ENCODE measurements around the gene NTM. TPM values are rescaled to one million over a fixed set of nuclear protein-coding genes. Genes with fewer than 3 reads are reported as not detected.

Gene NTM
- polyA plus RNA-seq, 4 donors, result 42.8 to 51.8 (median 45.7) TPM

DNA sequence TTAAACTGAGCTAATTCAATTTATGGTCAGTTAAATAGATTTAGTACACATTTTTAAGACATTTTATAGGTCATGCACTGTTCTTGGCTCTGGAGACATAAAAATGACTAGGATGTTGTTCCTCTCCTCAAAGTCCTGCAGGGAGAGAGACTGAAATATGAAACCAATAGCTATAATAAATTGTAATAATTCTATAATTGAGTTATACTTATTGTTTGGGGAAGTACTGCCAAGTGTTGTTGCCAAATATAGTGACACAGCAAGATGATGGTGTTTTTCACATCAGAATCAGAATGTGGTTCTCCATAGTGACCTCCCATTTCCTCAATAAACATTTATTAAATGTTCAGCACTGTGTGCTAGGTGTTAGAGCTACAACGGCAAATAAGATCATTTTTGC is 470.6 kb downstream of the NTM start:
- DNase-seq (ENCODE audit: low read depth in 4 of 4, low spot score in 2 of 4), result no peak

DNA sequence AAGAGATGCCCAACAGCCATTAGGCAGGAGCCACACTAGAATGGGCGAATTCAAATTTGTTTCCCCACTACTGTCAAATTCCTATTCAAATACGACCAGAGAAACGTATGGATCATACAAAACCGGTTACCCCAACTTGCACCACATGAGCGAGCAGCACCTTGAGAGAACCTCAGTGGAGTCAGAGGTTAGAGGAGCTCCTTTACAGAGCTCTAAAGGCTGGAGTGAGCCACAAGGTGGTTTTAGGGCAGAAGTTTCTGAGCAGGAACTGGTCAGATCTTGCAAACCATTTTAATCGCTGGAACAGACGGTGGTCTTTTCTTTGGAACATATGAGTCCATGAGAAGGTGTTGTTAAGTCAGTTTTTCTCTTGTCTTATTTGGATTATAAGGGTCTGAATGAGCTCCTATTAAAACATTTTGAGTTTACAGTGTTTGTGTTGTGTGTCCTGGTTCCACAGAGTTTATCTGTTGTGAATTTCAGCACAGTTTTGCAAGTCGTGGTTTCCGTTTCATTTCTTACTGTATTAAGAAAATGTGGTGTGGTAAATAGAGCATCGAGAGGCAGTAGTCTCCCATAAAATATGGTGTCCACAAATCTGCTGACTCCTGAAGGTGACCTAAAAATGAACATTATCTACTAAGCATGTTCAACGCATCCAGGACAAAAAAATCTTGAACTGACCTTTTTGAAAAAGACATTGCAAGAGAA is 471.7 kb downstream of the NTM start:
- DNase-seq (ENCODE audit: low read depth in 4 of 4, low spot score in 2 of 4), result no peak

DNA sequence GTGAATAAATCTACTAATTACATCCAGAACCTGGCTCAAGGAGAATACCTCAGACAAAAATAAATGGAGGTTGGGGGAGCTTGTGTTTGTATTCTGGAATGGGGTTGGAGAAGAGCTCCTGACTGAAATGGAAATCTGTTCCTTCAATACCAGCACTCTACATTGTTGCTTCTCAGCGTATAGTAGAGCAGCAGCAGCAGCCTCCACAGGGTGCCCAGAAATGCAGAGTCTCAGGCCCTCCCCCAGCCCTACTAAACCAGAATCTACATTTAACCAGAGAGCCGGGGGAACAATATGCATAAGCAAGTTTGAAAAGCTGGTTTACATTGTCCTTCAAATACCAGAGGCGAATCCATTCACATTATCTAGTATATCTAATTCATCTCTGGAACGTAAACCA is 474.8 kb downstream of the NTM start:
- DNase-seq (ENCODE audit: low read depth in 4 of 4, low spot score in 2 of 4), result no peak

DNA sequence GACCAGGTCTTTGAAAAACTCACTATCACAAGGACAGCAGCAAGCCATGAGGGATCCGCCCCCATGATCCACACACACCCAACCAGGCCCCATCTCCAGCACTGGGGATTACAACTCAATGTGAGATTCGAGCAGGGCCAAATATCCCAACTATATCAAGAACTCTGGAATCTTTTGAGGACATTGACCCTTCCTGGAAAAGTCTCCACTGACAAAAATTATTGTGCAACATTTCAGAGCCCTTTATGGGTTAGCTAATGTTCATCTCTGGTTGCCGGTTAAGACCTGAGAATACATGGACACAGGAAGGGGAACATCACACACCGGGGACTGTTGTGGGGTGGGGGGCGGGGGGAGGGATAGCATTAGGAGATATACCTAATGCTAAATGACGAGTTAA is 479.1 kb downstream of the NTM start:
- DNase-seq (ENCODE audit: low read depth in 4 of 4, low spot score in 2 of 4), result no peak

DNA sequence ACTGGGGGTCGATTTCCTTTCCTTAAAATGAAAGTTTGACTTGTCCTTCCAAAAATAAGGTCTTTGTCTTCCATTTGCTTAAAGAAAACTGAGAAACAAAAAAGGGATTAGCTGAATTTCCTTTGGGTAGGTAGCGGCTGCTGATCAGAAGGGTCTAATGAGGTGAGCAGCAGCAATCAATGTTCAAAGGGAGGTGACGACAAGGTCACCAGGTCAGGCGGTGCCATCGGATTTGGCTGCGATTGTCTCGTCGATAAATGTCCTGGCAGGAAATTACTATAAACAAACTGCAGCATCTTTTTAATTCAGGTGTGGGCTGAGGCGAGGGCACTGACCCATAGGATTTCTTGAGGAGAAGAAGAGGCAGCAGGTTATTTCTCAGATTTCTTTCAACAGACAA is 480.1 kb downstream of the NTM start:
- no peak for DNase-seq (ENCODE audit: low read depth in 4 of 4, low spot score in 2 of 4)

DNA sequence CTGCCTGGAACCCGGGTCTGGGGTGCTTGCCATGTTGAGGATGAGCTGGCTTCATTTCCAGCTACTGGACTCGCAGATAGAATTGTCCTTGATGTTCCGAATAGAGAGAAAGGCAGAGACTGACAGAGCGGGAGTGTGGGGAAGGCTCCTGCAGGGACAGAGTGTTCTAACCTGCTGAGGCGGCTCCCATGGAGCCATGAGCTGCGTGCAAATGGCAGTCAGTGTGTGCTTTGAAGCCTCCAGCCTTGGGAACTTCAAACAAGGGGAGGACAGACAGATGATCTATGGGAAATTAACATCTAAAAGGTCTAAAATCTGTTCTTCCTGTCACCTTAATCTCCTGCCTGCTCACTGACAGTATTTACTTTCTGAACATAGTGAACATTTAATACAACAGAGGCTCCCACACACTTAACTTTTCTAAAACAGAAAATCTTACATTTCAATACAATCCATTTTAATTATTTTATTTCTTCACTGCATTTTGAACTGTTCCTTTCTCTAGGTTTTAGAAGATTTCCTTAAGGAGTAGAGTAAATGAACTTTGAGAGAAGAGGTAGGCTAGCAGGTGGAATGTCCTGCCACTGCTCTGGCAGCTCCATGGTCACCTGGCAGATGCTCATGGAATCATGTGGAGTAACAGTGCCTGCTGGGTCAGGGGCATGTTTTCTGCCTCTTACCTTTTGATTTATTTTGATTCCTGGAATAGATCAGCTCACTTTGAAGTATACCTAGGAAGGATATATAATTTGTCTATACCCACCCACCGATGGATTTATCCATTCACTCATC is 481.7 kb downstream of the NTM start:
- no peak for DNase-seq (ENCODE audit: low read depth in 4 of 4, low spot score in 2 of 4)

DNA sequence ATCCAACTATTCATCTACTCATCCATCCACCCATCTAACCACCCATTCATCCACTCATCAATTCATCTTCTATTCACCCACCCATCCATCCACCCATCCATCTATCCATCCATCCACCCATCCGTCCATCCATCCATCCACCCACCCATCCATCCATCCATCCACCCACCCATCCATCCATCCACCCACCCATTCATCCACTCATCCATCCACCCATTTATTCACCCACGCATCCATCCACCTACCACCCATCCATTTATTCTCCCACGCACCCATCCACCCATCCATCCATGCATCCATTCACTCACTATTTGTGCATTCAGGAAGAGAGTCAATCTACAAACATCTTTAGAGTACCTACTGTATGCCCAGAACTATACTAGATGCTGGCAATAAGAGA is 482.3 kb downstream of the NTM start:
- DNase-seq (ENCODE audit: low read depth in 4 of 4, low spot score in 2 of 4), result no peak

DNA sequence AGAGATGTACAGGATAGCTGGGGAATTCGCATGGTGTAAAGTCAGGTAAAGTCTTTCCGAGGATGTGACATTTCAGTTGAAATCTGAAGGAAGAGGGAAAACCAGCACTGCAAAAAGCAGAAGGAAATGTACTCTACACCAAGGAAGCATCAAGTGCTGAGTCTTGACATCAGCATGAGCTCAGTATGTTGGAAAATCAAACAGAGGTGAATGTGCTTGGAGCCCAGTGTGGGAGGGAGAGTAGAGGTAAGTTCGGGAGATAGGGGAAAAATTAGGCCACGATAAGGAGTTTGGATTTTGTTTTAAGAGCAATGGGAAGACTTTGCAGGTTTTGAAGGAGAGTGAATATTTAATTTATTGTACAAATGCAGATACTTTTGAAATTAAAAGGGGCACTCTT is 484.0 kb downstream of the NTM start:
- no peak for DNase-seq (ENCODE audit: low read depth in 4 of 4, low spot score in 2 of 4)

DNA sequence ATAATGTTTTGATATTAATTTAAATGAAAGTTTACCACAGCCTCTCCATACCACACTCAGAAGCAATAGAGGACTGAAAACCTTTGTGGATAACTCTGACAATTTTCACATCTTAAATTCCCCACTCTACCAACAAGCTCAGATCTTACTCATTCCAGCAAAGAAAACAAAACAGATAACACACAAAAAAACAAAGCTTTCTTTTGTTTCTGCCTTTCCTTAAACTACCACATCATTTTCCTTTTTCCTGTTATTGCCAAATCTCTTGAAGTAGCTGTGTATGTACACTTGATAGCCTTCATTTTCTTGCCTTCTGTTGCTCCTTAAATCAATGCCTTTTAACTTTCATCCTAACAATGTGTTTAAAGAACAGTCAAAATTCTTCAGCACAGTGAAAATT is 484.9 kb downstream of the NTM start:
- DNase-seq (ENCODE audit: low read depth in 4 of 4, low spot score in 2 of 4), result no peak

DNA sequence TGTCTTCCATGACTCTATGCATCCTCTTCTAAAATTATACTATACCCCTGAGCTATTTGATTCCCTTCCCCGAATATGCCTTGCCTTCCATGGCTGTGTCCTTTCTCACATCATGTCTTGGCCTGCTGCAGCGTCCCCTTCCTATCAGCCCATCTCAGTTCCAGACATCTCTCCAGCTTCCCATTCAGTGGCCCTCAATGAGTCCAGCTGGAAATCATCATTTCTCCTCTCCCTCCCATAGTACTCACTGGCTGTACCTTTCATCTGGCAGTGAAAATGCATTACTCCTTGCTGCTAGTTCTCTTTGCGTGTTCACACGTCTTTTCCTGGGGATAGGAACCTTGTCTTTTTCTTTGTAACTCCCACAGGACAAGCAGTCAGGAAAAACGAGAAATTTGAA is 486.8 kb downstream of the NTM start:
- no peak for DNase-seq (ENCODE audit: low read depth in 4 of 4, low spot score in 2 of 4)

DNA sequence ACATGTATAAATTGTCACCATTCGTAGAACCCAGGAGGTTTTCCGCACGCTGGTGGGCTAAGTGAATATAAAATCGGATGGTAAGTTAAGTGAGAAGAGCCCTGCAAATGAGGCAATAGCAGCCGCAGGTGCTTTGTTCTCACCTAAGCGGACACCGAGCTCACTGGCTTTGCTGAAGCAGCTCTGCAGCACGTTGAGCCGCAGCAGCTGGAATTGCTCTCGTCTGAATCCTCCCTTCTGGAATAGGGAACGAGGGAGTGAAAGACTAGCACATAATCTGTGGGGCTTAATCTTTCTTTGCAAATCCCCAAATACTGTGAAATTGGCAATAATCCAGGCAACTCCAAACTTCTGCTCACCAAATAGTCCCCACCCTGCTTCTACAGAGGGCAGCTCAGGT is 488.1 kb downstream of the NTM start:
- DNase-seq (ENCODE audit: low read depth in 4 of 4, low spot score in 2 of 4), result no peak

DNA sequence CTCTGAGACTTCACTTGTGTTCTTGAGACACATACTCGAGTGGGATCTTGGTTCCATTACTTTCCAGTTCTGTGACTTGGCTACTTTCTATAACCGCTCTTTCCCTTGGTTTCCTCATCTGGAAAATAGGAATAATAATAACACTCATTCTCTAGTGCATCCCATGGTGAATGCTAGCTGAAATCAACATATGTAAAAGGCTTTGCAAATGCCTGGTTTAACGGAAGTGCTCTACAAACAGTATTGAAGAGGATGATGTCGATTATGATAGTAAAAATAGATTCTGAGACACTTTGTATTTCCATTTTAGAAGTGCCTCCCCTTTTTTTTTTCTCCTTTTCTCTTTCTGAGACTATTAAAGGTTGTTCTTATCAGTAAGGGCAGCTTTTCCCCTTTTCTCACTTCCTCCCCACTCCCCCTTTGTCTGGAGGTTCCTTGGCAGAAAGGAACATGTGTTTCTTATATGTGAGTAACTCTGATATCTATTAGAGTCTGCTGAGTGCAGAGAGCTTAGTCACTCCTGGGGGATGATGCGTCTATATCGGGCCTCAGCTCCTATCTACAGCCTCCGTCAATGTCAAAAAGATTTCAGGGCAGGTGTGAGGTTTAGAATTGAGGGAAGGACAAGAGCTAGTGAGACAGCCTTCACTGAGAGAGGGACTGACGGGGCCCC is 489.3 kb downstream of the NTM start:
- no peak for DNase-seq (ENCODE audit: low read depth in 4 of 4, low spot score in 2 of 4)

DNA sequence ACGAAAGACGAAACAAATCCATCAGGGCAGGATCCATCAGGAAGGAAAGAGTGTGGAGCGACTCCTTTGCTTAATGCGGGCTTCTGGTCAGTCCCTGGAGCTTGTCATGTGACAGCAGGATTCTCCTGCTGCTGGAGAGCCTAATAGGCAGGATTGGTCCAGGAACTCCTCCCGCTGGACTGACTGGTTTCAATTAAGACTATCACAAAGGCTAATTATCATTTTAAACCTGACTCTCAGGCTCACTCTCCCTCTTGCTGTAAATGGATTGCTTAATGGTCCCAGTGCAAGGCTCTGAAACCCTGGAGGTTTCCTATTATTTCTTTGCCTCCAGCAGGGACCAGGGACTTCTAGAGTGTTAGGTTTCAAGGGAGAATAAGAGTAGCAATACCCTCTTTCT is 493.8 kb downstream of the NTM start:
- DNase-seq (ENCODE audit: low read depth in 4 of 4, low spot score in 2 of 4), result no peak

DNA sequence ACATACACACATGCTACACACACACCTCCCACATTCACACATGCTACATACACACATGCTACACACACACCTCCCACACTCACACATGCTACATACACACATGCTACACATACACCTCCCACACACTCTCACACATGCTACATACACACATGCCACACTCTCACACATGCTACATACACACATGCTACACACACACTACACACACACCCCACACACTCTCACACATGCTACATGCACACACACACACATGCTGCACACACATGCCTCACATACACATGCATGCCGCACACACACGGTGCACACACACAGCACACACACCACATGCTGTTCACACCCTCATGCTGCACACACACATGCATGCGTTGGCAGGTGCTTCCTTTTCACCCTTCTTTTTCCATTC is 495.4 kb downstream of the NTM start:
- no peak for DNase-seq (ENCODE audit: low read depth in 4 of 4, low spot score in 2 of 4)

DNA sequence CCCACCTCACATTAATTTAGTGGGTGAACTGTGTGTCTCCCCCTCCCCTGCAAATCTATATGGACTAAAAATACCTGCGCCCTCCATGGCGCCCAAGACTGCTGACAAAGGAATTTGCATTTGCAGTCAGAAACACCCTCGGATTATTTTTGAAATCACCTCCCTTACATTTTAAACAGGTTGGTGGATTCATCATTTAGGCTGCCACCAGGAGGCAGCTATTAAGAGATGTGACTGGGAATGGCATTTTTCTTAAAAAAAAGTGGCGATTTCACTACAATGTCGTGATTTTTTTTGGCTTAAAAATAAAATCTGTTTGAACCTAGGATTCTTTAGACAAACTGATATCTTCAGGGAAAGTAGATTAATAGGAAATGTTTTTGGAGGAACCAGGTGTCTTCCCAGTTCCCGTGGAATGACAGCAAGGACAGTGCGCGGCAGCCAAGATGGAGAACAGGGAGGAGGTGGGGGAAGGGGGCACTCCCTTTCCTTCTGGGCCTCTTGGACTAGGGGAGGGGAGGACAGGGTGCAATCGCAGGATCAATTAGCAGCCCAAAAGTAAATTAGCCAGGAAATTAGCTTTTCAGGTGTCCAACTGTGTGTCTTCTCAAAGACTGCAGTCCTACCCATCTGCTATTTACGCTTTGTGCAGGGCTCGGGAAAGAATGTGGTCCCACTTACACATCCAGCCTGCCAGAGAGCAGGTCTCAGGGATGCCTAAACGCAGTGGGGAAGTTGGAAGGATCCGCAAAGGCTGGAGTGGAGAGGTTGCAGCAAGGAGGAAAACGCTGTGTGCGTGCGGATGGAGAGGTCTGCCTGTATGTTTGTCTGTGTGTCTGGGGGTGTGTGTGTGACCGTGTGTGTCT is 496.4 kb downstream of the NTM start:
- no peak for DNase-seq (ENCODE audit: low read depth in 4 of 4, low spot score in 2 of 4)

DNA sequence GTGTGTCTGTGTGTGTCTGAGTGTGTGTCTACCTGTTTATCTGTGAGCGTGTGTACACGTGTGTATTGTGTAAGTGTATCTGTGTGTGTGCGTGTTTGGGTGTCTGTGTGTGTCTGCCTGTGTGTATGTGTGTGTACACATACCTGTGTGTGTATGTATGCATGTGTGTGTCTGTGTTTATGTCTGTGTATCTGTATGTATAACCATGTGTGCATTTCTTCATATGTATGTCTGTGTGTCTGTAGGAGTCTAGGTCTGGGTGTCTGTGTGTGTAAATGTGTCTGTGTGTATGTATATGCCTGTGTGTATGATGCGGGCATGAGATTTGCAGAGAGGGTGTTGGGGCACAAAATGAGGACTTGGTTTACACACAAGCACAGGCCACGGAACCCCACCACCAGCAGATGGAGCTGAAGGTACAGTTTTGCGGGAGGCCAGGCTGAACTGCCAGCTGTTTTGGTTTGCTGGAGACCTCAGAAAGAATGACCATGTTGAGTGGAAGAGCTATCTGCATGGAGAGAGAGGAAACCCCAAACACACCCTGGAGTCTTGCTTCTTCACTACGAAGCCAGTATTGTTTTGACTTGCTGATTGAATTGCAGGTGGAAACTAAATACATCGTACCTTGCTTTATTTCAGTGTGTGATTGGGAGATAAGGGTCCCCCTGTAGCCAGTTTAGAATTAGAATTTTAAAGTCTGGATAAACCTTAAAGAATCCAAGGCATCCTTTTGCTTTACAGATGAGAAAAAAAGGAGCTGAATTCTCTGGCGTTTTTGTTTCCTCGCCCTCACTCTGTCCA is 497.2 kb downstream of the NTM start:
- DNase-seq (ENCODE audit: low read depth in 4 of 4, low spot score in 2 of 4), result peak in 3 of 4 donors; percentile 46 to 76 (median 55)

DNA sequence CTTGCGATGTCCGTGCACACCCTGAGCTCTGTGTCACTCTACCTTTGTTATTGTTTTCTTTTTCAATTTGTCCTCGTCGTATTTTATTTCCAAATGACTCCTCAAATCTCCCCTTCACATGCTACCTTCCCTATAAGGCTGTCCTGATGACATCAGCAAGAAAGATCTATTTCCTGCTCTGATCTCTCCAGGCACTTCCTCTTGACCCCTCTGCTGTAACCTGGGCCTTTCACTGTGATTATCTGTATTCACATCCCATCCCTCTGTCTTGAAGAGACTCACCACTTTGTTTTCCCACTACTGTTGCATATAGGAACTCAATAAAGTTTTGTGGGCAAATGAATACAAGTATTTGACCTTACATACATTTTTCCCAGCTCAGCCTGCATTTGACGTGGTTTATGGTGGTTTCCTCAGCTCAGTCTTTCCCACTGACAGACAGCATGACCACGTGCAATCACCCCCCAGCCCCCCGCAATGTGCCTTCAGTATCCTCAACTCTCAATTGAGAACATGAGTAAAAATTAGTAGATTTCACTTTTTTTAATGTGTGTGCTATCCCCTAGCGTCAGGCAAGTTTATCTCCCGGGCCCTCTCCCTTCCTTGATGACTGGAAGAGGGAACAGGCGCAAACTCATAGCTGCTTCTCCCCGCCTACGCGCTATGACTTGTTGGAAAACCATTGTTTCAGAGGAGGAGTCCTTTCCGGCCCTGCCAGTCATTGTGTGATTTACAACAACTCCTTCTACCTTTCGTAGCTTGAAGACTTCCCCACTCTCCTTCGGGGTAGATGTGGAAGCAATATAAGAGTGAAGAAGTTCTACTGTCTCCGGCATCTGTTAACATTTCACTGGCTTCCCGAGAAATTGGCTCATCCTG is 498.5 kb downstream of the NTM start:
- DNase-seq (ENCODE audit: low read depth in 4 of 4, low spot score in 2 of 4), result no peak

DNA sequence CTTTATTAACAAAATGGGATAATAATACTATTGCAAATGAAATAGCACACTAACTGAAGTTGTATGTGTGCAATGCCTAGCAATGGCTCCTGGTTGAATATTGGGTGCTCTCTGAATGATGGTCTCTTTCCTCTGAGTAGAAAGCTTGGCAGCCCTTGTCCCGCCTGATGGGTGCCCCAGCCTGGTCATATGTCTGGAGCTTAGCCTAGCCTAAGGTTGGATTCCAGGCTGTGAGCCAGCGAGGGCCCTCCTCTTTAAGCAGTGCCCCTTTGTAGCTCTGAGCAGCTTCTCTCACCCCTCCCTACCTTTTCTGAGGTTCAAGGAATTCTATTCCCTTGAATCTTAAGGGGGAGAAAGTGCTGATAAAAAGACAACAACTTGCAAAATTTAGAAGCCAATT is 499.9 kb downstream of the NTM start:
- DNase-seq (ENCODE audit: low read depth in 4 of 4, low spot score in 2 of 4), result no peak

DNA sequence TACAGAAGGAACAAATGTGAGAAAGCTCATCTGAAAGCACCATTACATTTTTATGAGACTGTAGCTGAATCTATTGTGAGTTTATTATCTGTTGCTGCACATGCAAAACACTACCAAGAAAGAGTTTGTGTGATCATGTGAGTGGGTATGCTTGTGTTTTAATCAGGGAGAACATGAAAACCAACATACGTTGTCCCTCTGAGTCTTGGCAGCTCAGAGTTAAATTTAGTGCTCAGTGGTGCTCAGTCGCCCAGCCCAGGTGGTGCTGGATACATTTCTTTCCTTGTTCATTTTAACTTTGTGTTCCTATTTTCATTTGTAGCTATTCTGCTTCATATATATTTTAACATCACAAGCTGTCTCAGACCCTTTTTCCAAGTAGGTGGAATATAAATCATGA is 500.6 kb downstream of the NTM start:
- no peak for DNase-seq (ENCODE audit: low read depth in 4 of 4, low spot score in 2 of 4)

Data from left renal cortex interstitium (tissue), 4 donors.